GM12873 (cell line): ENCODE data around the gene SLCO3A1.

ENCODE experiments used
- TF ChIP-seq, protein P1 (sequence below): IDR thresholded peaks from 2 replicates; pipeline ENCODE4 v1.5.1; 2012; ENCODE audit warnings: low read depth, mild to moderate bottlenecking, moderate library complexity, low read length, control low read depth; ENCODE audit not compliant: insufficient read depth; ENCODE audit errors: missing control alignments

Gene SLCO3A1

DNA sequence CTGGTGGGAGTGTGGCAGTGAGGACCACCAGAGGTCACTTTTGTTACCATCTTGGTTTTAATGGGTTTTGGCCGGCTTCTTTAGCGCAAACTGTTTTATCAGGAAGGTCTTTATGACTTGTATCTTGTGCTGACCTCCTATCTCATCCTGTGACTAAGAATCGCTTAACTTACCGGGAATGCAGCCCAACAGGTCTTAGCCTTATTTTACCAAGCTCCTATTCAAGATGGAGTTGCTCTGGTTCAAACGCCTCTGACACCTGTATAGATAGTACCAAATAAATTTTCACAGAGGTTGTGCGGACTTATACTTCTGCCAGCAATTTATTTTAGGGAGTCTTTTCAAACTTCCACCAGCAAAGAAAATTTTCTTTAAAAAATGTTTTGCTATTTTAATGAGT lies 13.6 kb upstream of the SLCO3A1 start:
- TF ChIP-seq, protein P1, sequence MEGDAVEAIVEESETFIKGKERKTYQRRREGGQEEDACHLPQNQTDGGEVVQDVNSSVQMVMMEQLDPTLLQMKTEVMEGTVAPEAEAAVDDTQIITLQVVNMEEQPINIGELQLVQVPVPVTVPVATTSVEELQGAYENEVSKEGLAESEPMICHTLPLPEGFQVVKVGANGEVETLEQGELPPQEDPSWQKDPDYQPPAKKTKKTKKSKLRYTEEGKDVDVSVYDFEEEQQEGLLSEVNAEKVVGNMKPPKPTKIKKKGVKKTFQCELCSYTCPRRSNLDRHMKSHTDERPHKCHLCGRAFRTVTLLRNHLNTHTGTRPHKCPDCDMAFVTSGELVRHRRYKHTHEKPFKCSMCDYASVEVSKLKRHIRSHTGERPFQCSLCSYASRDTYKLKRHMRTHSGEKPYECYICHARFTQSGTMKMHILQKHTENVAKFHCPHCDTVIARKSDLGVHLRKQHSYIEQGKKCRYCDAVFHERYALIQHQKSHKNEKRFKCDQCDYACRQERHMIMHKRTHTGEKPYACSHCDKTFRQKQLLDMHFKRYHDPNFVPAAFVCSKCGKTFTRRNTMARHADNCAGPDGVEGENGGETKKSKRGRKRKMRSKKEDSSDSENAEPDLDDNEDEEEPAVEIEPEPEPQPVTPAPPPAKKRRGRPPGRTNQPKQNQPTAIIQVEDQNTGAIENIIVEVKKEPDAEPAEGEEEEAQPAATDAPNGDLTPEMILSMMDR, result no peak

DNA sequence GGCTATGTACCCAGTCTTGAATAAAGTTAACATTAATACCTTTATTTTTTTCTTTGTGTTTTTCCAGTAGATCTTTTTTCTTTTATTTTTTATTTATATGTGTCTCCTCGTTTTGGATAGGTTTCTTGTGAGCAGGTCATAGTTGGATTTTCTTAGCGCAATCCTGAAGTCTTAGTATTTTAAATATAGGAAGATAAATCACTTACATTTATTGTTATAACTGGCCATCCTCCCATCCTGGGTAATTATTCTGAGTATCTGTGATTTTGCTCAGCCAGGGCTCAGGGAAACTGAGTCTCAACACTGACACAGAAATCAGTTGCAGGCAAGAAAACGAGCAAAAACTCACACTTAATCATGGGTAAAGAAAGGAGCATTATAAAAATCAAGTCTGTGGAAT lies 11.6 kb upstream of the SLCO3A1 start:
- TF ChIP-seq, protein P1, result no peak

DNA sequence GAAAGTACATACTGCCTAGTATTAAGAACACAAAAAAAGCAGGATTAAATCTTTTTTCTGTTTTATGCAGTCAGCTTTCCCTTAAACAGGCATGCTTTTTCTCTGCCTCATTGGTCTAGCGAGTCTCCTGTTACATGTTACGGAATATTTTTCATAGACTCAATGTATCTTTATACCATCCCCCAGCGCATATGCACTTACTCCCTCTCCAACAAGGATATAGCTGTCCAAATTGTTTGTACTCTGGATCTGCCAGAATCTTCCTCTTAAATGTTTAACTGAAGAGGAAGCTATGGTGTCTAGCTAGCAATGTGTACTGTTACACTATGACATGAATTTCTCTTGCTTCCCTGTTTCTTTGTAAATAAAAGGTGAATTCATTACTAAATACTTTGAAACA lies 9.2 kb upstream of the SLCO3A1 start:
- TF ChIP-seq, protein P1, result no peak

DNA sequence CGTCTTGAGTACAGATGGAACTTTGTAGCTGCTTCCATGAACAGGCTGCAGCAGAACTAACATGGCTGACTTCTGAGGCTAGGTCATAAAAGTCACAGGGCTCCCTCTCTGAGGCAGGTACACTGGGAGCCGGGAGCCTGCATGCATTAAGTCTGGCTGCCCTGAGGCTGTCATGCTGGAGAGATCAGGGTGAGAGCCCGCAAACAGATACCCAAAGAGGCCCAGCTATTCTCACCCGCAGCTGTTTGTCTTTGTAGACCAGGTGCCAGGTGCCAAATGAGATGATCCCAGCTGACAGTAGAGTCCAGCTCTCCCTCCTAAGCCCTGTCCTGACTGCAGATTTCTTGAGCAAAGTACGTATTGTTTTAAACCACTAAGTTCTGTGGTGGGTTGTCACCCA lies 8.6 kb upstream of the SLCO3A1 start:
- TF ChIP-seq, protein P1, result no peak

DNA sequence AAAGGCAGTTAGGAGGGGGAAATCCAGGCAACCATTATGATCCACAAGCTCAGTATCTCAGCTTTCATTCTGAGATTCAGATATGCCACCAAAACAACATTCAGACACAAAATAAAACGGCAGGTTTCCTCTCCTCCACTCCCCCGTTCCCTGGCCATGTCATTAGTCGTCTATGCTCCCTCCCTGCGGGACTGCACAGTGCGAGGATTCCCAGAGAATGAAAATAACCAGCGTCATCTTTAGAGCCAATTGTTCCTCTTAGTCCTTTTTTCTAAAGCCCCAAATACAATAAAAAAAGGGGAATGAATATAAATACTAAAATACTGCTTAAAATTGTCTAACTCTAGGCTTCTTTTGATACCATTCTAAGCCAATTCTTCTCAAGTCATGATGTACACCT lies 7.8 kb upstream of the SLCO3A1 start:
- TF ChIP-seq, protein P1, result no peak

DNA sequence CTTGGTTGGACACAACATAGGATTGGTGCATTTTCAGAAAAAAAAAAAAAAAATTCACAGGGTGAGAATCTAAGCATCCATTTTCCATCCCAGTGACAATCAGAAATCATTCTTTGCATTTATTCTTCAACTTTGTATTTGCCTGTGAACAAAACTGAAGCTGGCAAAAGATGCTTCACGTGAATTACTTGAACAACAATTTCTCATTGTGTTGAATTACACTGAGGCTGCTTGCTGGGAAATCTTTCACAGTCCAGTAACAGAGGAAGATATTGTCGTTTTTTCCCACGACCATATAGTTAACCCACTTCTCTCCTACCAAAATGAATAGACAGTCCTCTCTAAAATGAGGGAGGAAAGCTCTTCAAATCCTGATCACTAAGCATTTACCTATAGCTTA lies 4.3 kb upstream of the SLCO3A1 start:
- TF ChIP-seq, protein P1, result no peak

DNA sequence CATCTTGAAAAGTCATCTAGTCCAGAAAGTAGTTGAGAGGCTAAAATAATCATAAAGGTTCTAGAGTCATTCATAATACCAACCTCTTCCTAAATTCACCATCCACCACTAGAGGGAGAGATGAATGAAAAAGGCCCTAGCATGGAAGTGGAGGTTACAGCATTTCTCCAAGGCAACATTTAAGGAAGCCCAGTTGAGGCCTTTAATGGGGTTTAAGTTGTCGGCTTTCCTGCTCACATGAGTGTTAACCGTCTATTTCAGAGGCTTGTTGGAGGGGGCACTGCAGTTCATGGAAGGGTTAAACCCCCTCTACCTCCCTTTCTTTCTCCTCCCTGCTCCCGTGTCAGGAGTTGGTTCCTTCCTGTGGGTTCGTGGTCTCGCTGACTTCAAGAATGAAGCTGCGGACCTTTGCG lies 3.8 kb upstream of the SLCO3A1 start:
- TF ChIP-seq, protein P1, result peak; percentile 34

DNA sequence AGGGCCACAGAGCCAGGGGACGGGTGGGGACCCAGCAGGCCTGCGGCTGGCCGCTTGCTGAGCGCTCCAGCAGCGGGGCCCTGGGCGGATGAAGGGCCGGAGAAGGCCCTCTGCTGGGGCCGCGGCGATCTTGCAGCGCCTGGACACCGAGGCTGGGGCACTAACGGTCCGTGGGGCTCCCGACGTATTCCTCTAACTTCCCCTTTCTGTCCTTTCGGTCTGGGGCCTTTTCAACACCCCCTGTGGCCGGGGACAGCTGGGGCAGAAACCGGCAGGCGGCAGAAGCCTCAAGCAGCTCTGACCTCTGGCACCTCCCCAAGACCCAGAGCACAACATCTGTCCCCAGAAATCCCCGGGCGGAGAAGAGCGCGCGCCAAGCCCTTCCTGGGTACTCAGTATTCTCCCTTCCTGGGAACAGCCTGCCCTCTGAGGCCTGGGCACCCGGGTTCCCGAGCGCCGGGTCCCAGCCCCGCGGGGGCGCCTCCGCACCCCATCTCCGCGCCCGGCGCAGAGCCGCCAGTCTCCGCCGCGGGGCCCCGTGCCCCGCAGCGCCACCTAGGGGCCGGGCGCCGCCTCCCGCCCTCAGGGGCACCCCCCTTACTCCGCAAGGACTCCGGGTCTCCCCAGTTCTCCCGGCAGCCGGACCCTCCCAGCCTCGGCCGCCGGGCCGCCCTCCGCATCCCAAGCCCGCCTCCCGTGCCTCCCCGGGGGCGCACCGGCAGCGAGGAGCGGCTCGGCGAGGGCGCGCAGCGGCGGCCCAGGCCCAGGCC lies 582 bp upstream of the SLCO3A1 start:
- TF ChIP-seq, protein P1, result peak; percentile 66
